Chondrocyte (in vitro differentiated cells): Measurements from ENCODE around the gene ZG16. TPM values are rescaled to one million over a fixed set of nuclear protein-coding genes. Genes with fewer than 3 reads are reported as not detected.

Experiments
- DNase-seq: peaks from one replicate; pipeline ENCODE4 v3.0.0; 2021; ENCODE audit warnings: mixed read lengths, low spot score
- H3K27ac Mint-ChIP-seq: one replicate; pipeline ENCODE4 v1.8.0; 2021; ENCODE audit warnings: mild to moderate bottlenecking, moderate library complexity, mixed read lengths; ENCODE audit not compliant: unreplicated experiment
- H3K27me3 Mint-ChIP-seq: 2 replicates; pipeline ENCODE4 v1.8.0; 2021; ENCODE audit warnings: low read depth, mixed read lengths
- H3K36me3 Mint-ChIP-seq: 2 replicates; pipeline ENCODE4 v1.8.0; 2021; ENCODE audit warnings: low read depth, mixed read lengths
- H3K4me1 Mint-ChIP-seq: 2 replicates; pipeline ENCODE4 v1.8.0; 2021; ENCODE audit warnings: low read depth, mild to moderate bottlenecking, mixed read lengths
- H3K4me3 Mint-ChIP-seq: one replicate; pipeline ENCODE4 v1.8.0; 2021; ENCODE audit warnings: mild to moderate bottlenecking, moderate library complexity, mixed read lengths; ENCODE audit not compliant: unreplicated experiment
- H3K9me3 Mint-ChIP-seq: 2 replicates; pipeline ENCODE4 v1.8.0; 2021; ENCODE audit warnings: low read depth, mixed read lengths
- total RNA-seq: library from RNA; stranded (reverse); gene quantifications from 3 replicates; pipeline ENCODE4 v1.2.1, GENCODE V29; 2021
- TF ChIP-seq, protein P1 (sequence below): fragments of 200-600 bp; sonication (generic); IDR thresholded peaks from 2 replicates; pipeline ENCODE4 v1.5.0; 2021; ENCODE audit warnings: antibody characterized with exemption, mild to moderate bottlenecking, moderate library complexity

ZG16 gene
- total RNA-seq, 1 donor from 2014 or later: not detected

DNA sequence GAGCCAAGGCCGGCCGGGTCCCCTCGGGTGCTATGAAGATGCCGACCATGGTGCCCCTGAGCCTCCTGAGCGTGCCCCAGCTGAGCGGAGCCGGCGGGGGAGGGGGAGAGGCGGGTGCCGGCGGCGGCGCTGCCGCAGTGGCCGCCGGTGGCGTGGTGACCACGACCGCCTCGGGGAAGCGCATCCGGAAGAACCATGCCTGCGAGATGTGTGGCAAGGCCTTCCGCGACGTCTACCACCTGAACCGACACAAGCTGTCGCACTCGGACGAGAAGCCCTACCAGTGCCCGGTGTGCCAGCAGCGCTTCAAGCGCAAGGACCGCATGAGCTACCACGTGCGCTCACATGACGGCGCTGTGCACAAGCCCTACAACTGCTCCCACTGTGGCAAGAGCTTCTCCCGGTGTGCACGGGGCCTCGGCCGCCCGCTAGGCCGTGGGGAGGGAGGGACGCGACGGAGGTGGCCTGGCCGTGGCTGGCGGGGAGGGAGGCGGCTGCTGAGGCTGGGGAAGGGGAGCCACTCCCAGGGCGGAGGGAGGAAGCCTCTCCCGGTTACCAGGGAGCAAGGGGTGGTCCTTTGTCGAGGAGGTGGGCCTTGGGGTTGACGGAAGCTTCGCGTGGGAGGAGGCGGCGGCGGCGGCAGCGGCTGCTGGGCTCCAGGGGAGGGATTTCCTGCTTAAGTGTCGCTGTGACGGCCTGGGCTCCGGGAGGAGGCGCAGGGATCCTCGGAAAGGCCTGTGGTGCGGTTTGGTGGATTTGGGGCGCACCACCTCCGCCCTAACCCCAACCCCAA lies 29.6 kb downstream of the ZG16 start:
- Mint-ChIP-seq H3K27ac (peak overlapping the region; percentile 96), H3K4me3 (peak overlapping the region; percentile 83), H3K4me1 (peaks cover 50% of the 10 kb centered on the region), H3K36me3 (peaks cover 10% of the 10 kb centered on the region), H3K9me3 (no peaks in the 10 kb centered on the region), H3K27me3 (no peaks in the 10 kb centered on the region)
- no peak for DNase-seq
- TF ChIP-seq, protein P1, sequence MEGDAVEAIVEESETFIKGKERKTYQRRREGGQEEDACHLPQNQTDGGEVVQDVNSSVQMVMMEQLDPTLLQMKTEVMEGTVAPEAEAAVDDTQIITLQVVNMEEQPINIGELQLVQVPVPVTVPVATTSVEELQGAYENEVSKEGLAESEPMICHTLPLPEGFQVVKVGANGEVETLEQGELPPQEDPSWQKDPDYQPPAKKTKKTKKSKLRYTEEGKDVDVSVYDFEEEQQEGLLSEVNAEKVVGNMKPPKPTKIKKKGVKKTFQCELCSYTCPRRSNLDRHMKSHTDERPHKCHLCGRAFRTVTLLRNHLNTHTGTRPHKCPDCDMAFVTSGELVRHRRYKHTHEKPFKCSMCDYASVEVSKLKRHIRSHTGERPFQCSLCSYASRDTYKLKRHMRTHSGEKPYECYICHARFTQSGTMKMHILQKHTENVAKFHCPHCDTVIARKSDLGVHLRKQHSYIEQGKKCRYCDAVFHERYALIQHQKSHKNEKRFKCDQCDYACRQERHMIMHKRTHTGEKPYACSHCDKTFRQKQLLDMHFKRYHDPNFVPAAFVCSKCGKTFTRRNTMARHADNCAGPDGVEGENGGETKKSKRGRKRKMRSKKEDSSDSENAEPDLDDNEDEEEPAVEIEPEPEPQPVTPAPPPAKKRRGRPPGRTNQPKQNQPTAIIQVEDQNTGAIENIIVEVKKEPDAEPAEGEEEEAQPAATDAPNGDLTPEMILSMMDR: peak; percentile 76

DNA sequence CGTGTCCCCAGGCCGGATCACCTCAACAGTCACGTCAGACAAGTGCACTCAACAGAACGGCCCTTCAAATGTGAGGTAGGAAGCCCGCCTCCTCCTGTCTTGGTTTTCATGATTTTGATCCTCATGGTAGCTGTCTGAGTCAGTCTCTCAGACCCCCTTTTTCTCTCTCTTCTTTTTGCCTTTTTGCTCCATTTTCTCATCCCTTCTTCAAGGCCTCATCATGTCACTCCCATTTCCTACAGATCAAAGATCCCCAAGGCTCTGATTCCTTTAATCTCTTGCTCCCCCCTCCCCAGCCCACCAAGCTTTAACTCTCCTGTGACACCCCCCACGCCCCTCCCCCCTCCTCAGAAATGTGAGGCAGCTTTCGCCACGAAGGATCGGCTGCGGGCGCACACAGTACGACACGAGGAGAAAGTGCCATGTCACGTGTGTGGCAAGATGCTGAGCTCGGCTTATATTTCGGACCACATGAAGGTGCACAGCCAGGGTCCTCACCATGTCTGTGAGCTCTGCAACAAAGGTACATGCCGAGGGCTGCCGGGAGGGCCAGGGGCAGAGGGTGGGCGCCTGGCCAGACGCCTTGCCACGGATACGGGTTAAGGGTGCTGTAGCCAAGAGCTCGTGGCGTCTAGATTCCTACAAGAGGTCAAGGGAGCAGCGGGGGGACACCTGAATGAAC lies 30.3 kb downstream of the ZG16 start:
- Mint-ChIP-seq H3K27ac (peak overlapping the region; percentile 96), H3K4me1 (peaks cover 57% of the 10 kb centered on the region), H3K9me3 (no peaks in the 10 kb centered on the region), H3K27me3 (no peaks in the 10 kb centered on the region), H3K36me3 (peaks cover 10% of the 10 kb centered on the region), H3K4me3 (peak overlapping the region; percentile 83)
- TF ChIP-seq, protein P1: no peak
- no peak for DNase-seq

- H3K4me1 Mint-ChIP-seq: peaks cover 60% of the 10 kb centered on the region
- no peaks in the 10 kb centered on the region for H3K9me3 Mint-ChIP-seq
- H3K36me3 Mint-ChIP-seq: peaks cover 10% of the 10 kb centered on the region
- no peak for DNase-seq
- H3K4me3 Mint-ChIP-seq: peak overlapping the region; percentile 83
- H3K27me3 Mint-ChIP-seq: no peaks in the 10 kb centered on the region
- peak overlapping the region; percentile 96 for H3K27ac Mint-ChIP-seq
- TF ChIP-seq, protein P1: no peak
Measured at GRCh38 chr16:29809031-29809747, 31.1 kb downstream of the ZG16 start.

GRCh38 chr16:29809850-29810698 lies 32.0 kb downstream of the ZG16 start:
- Mint-ChIP-seq H3K36me3 (peaks cover 10% of the 10 kb centered on the region), H3K27ac (peak overlapping the region; percentile 97), H3K4me1 (peaks cover 62% of the 10 kb centered on the region), H3K27me3 (no peaks in the 10 kb centered on the region), H3K9me3 (no peaks in the 10 kb centered on the region), H3K4me3 (peak overlapping the region; percentile 82)
- DNase-seq: no peak
- TF ChIP-seq, protein P1: no peak
